Measurements from ENCODE around the gene SYT9. TPM values are rescaled to one million over a fixed set of nuclear protein-coding genes. Genes with fewer than 3 reads are reported as not detected.

SYT9 gene
- total and polyA plus RNA-seq, 2 experiments from 2014 or later: not detected

GRCh38 chr11:7219491-7219890 lies 32.2 kb upstream of the SYT9 start:
- H3K9me2 ChIP-seq (ENCODE audit: insufficient read depth): no peaks in the 10 kb centered on the region

GRCh38 chr11:7220636-7221035 lies 31.1 kb upstream of the SYT9 start:
- Histone ChIP-seq H3K36me3 (ENCODE audit: low read depth) (no peaks in the 10 kb centered on the region), H3K79me2 (ENCODE audit: insufficient read depth) (no peaks in the 10 kb centered on the region), H2AFZ (no peak overlapping the region), H3K4me2 (ENCODE audit: unreplicated experiment) (no peak overlapping the region), H3K9ac (no peak overlapping the region), H4K20me1 (ENCODE audit: insufficient read depth) (no peaks in the 10 kb centered on the region; the same call in 1 of the 2 replicates), H3K27ac (no peak overlapping the region), H3K4me3 (no peak overlapping the region), H3K9me3 (ENCODE audit: low read depth) (no peaks in the 10 kb centered on the region), H3K9me2 (ENCODE audit: insufficient read depth) (no peaks in the 10 kb centered on the region), H3K27me3 (replicated peaks; ENCODE audit: insufficient read depth) (no peaks in the 10 kb centered on the region), H3K4me1 (ENCODE audit: insufficient read depth) (no peaks in the 10 kb centered on the region), H3F3A (ENCODE audit: insufficient read depth) (no peaks in the 10 kb centered on the region)
- WGBS, 2 experiments (ENCODE audit: low coverage in 1 of 2, low lambda C conversion rate in 2 of 2, missing lambda C conversion rate in 2 of 2): 15 to 26% methylated on average over 3 of the region's 3 CpGs
- TF ChIP-seq EZH2phosphoT487 (IDR thresholded peaks at IDR 0.05; ENCODE audit: insufficient read depth, low read depth) (no peak), EZH2 (IDR thresholded peaks at IDR 0.05; ENCODE audit: insufficient read depth, poor library complexity, severe bottlenecking) (no peak)
- in situ Hi-C loops (cut with MboI): no loop called here
- no peak for DNase-seq

More at GRCh38 chr11:7219491-7219890, 32.2 kb upstream of the SYT9 start:
- Histone ChIP-seq H3K4me2 (ENCODE audit: unreplicated experiment) (no peak overlapping the region), H3F3A (ENCODE audit: insufficient read depth) (no peaks in the 10 kb centered on the region), H3K27me3 (replicated peaks; ENCODE audit: insufficient read depth) (no peaks in the 10 kb centered on the region), H3K9ac (no peak overlapping the region), H2AFZ (no peak overlapping the region), H3K9me3 (ENCODE audit: low read depth) (no peaks in the 10 kb centered on the region), H3K27ac (no peak overlapping the region), H3K4me3 (no peak overlapping the region), H3K4me1 (ENCODE audit: insufficient read depth) (no peaks in the 10 kb centered on the region), H3K36me3 (ENCODE audit: low read depth) (no peaks in the 10 kb centered on the region), H4K20me1 (ENCODE audit: insufficient read depth) (no peaks in the 10 kb centered on the region; the same call in 1 of the 2 replicates), H3K79me2 (ENCODE audit: insufficient read depth) (no peaks in the 10 kb centered on the region)
- TF ChIP-seq EZH2 (IDR thresholded peaks at IDR 0.05; ENCODE audit: insufficient read depth, poor library complexity, severe bottlenecking) (no peak), EZH2phosphoT487 (IDR thresholded peaks at IDR 0.05; ENCODE audit: insufficient read depth, low read depth) (no peak)
- DNase-seq: no peak
- in situ Hi-C loops (cut with MboI): no loop called here

DNA sequence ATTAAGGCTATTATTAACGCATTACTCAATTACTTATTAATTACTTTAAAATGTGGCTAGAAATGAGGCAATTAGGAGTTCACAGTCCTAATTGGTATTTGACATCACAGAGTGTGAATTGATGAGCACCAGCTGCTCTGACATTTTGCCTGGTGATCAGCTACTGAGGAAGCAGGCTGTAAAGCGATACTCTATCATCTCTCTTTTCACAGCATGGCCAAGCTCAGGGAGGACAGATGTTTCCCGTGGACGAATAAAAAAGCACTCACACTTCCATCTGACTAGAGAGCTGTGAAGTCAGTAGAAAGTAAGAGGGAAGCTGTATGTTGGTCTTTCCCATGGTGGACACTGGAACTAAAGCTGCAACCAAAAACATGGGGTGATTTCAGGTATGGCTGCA lies 29.1 kb upstream of the SYT9 start:
- no peak for DNase-seq
- Histone ChIP-seq H3K27ac (no peak overlapping the region), H3K79me2 (ENCODE audit: insufficient read depth) (no peaks in the 10 kb centered on the region), H3K36me3 (ENCODE audit: low read depth) (no peaks in the 10 kb centered on the region), H3K9ac (no peak overlapping the region), H3K4me3 (no peak overlapping the region), H2AFZ (no peak overlapping the region), H3K4me2 (ENCODE audit: unreplicated experiment) (no peak overlapping the region), H4K20me1 (ENCODE audit: insufficient read depth) (no peaks in the 10 kb centered on the region; the same call in 1 of the 2 replicates), H3K9me2 (ENCODE audit: insufficient read depth) (no peaks in the 10 kb centered on the region), H3K9me3 (ENCODE audit: low read depth) (no peaks in the 10 kb centered on the region), H3F3A (ENCODE audit: insufficient read depth) (no peaks in the 10 kb centered on the region), H3K27me3 (replicated peaks; ENCODE audit: insufficient read depth) (no peaks in the 10 kb centered on the region), H3K4me1 (ENCODE audit: insufficient read depth) (no peaks in the 10 kb centered on the region)
- 6 to 14% methylated on average over 4 of the region's 4 CpGs for WGBS, 2 experiments (ENCODE audit: low coverage in 1 of 2, low lambda C conversion rate in 2 of 2, missing lambda C conversion rate in 2 of 2)
- in situ Hi-C loops (cut with MboI): no loop called here
- TF ChIP-seq EZH2 (IDR thresholded peaks at IDR 0.05; ENCODE audit: insufficient read depth, poor library complexity, severe bottlenecking) (no peak), EZH2phosphoT487 (IDR thresholded peaks at IDR 0.05; ENCODE audit: insufficient read depth, low read depth) (no peak)

DNA sequence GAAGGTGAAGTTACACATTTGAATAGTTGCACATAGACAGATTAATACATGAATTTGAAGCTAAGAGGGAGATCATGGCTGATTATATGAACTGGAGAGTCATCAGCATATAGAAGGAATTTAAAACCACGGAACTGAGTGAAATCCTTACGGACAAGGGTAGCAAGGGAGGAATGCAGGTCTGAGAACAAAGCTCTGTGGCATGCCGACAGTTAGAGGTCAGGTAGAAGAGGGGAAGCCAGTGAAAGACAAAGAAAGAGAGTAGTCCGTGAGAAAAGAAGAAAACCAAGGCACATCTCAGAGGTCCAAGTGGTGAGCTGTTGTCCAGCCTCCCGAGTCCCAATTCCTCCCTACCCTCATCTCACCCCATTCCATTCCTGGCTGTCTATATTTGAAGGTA lies 11.8 kb upstream of the SYT9 start:
- no peaks in the 10 kb centered on the region for H3K4me1 ChIP-seq (ENCODE audit: insufficient read depth)
- no peak overlapping the region for H2AFZ ChIP-seq
- no peaks in the 10 kb centered on the region for H3K9me3 ChIP-seq (ENCODE audit: low read depth)
- 0 out of 2 replicates have a peak, but pooled peaks cover 6% of the 10 kb centered on the region for H3K27me3 ChIP-seq (replicated peaks; ENCODE audit: insufficient read depth)
- H3K79me2 ChIP-seq (ENCODE audit: insufficient read depth): no peaks in the 10 kb centered on the region
- no peak overlapping the region for H3K4me2 ChIP-seq (ENCODE audit: unreplicated experiment)
- H3K36me3 ChIP-seq (ENCODE audit: low read depth): no peaks in the 10 kb centered on the region
- WGBS, 2 experiments (ENCODE audit: low coverage in 1 of 2, low lambda C conversion rate in 2 of 2, missing lambda C conversion rate in 2 of 2): 39 to 46% methylated on average over 5 of the region's 5 CpGs
- H3K9ac ChIP-seq: no peak overlapping the region
- no peak overlapping the region for H3K4me3 ChIP-seq
- in situ Hi-C loops (cut with MboI): no loop called here
- no peak for TF ChIP-seq EZH2 (IDR thresholded peaks at IDR 0.05; ENCODE audit: insufficient read depth, poor library complexity, severe bottlenecking)
- no peak for TF ChIP-seq EZH2phosphoT487 (IDR thresholded peaks at IDR 0.05; ENCODE audit: insufficient read depth, low read depth)
- DNase-seq: no peak
- H3F3A ChIP-seq (ENCODE audit: insufficient read depth): no peaks in the 10 kb centered on the region
- no peak overlapping the region for H3K27ac ChIP-seq
- H4K20me1 ChIP-seq (ENCODE audit: insufficient read depth): no peaks in the 10 kb centered on the region
- H3K9me2 ChIP-seq (ENCODE audit: insufficient read depth): no peaks in the 10 kb centered on the region

GRCh38 chr11:7245341-7245740 lies 6.4 kb upstream of the SYT9 start:
- Histone ChIP-seq H3K27me3 (replicated peaks; ENCODE audit: insufficient read depth) (peaks cover 9% of the 10 kb centered on the region; the same call in 1 of the 2 replicates), H3K9me2 (ENCODE audit: insufficient read depth) (no peaks in the 10 kb centered on the region), H3K4me2 (ENCODE audit: unreplicated experiment) (no peak overlapping the region), H2AFZ (no peak overlapping the region), H3F3A (ENCODE audit: insufficient read depth) (no peaks in the 10 kb centered on the region), H3K79me2 (ENCODE audit: insufficient read depth) (no peaks in the 10 kb centered on the region), H4K20me1 (ENCODE audit: insufficient read depth) (no peaks in the 10 kb centered on the region), H3K9ac (no peak overlapping the region), H3K36me3 (ENCODE audit: low read depth) (no peaks in the 10 kb centered on the region), H3K4me1 (ENCODE audit: insufficient read depth) (no peaks in the 10 kb centered on the region), H3K4me3 (no peak overlapping the region), H3K9me3 (ENCODE audit: low read depth) (no peaks in the 10 kb centered on the region), H3K27ac (no peak overlapping the region)
- DNase-seq: no peak
- no peak for TF ChIP-seq EZH2phosphoT487 (IDR thresholded peaks at IDR 0.05; ENCODE audit: insufficient read depth, low read depth)
- no peak for TF ChIP-seq EZH2 (IDR thresholded peaks at IDR 0.05; ENCODE audit: insufficient read depth, poor library complexity, severe bottlenecking)
- 67 to 69% methylated on average over 3 of the region's 3 CpGs for WGBS, 2 experiments (ENCODE audit: low coverage in 1 of 2, low lambda C conversion rate in 2 of 2, missing lambda C conversion rate in 2 of 2)
- in situ Hi-C loops (cut with MboI): no loop called here
